Kidney (tissue), 14 donors: ENCODE data around the gene GPC6. TPM values are rescaled to one million over a fixed set of nuclear protein-coding genes. Genes with fewer than 3 reads are reported as not detected.

Experiments
- DNase-seq, 5 donors: peaks; one replicate each; pipeline ENCODE4 v3.0.0-alpha.2; 2013 to 2020
- FAIRE-seq: peaks from 2 replicates; lab custom pipeline; 2012; peaks lifted over from hg19 to GRCh38; lab: Jason Lieb, UNC
- H3K27ac ChIP-seq, 2 donors: one replicate each; pipeline ENCODE4 v1.7.0; 2013; ENCODE audit warnings: low read depth in 2 of 2, low read length in 2 of 2, inconsistent platforms in 1 of 2
- H3K27me3 ChIP-seq: one replicate; pipeline ENCODE4 v1.7.1; 2013; ENCODE audit warnings: low read length, inconsistent platforms; ENCODE audit not compliant: control insufficient read depth, insufficient read depth
- H3K36me3 ChIP-seq, 3 donors: one replicate each; pipeline versions ENCODE4 v1.7.0 to v1.7.1; 2013; ENCODE audit warnings: low read length in 3 of 3, control low read depth in 1 of 3, inconsistent platforms in 1 of 3; ENCODE audit not compliant: insufficient read depth in 3 of 3, control insufficient read depth in 2 of 3
- H3K4me1 ChIP-seq, 3 donors: one replicate each; pipeline versions ENCODE4 v1.7.0 to v1.7.1; 2013; ENCODE audit warnings: low read length in 3 of 3, inconsistent platforms in 1 of 3, low read depth in 1 of 3; ENCODE audit not compliant: control insufficient read depth in 2 of 3, insufficient read depth in 2 of 3
- H3K4me3 ChIP-seq, 3 donors: one replicate each; pipeline versions ENCODE4 v1.7.0 to v1.8.1; 2013; ENCODE audit warnings: low read length in 3 of 3, control low read depth in 1 of 3, inconsistent platforms in 1 of 3
- H3K9ac ChIP-seq, 3 donors: one replicate each; pipeline versions ENCODE4 v1.7.0 to v1.7.1; 2013; ENCODE audit warnings: low read length in 3 of 3, control low read depth in 1 of 3, inconsistent platforms in 1 of 3
- H3K9me3 ChIP-seq, 3 donors: one replicate each; pipeline versions ENCODE4 v1.7.0 to v1.7.1; 2013; ENCODE audit warnings: low read length in 3 of 3, control low read depth in 1 of 3, inconsistent platforms in 1 of 3; ENCODE audit not compliant: control insufficient read depth in 2 of 3, insufficient read depth in 1 of 3
- CTCF ChIP-seq: IDR thresholded peaks from 3 replicates; pipeline ENCODE4 v1.5.1; 2012; ENCODE audit warnings: mild to moderate bottlenecking, moderate library complexity, borderline replicate concordance; ENCODE audit not compliant: insufficient read depth; ENCODE audit errors: extremely low read depth
- intact Hi-C: fragments of 100-400 bp; cut with DNase I; formaldehyde crosslinking; loops from one replicate; pipeline ENCODE4 v1.11.1; 2022
- polyA plus RNA-seq: library from polyadenylated mRNA; stranded (reverse); fragments of 350-450 nt; fragmentation: Illumina TruSeq; extraction: RNeasy Lipid Tissue Mini Kit (QIAGEN cat#74804); gene quantifications from one replicate; pipeline ENCODE4 v1.2.3, GENCODE V29; 2014; ENCODE audit warnings: low read depth, low replicate concordance; ENCODE audit not compliant: insufficient read depth
- total RNA-seq: library from RNA; stranded (reverse); fragmentation: NEBNext Ultra II Directional; extraction: Animal tissue kit (Norgen Biotek cat#: 25700); gene quantifications from one replicate; pipeline ENCODE4 v1.2.1, GENCODE V29; 2021
- donor health status: control.
- donor health status: control.
- donor health status: control.
- donor health status: control.
- donor health status: control.
- donor health status: DM: yes; HTN: yes; CAD: no.
- donor health status: Normal renal cell carcinoma (clear cell type).

The GPC6 gene
- total and polyA plus RNA-seq, 2 donors from 2014 or later, result 6.2 to 15.5 TPM

GRCh38 chr13:93771782-93772181, 545.2 kb downstream of the GPC6 start:
- TF ChIP-seq CTCF, result no peak
- Histone ChIP-seq H3K27me3 (no peaks in the 10 kb centered on the region), H3K4me1 (peaks cover 0 to 9% (median 2%) of the 10 kb centered on the region in 3 donors), H3K4me3 (no peak overlapping the region), H3K9ac (no peak overlapping the region), H3K36me3 (no peaks in the 10 kb centered on the region), H3K9me3 (no peaks in the 10 kb centered on the region), H3K27ac (no peak overlapping the region)
- intact Hi-C loops, result no loop called here
- DNase-seq (no peak), FAIRE-seq (no peak)

GRCh38 chr13:93774506-93774905, 547.9 kb downstream of the GPC6 start:
- Histone ChIP-seq H3K4me3 (no peak overlapping the region), H3K27ac (no peak overlapping the region), H3K27me3 (no peaks in the 10 kb centered on the region), H3K9me3 (no peaks in the 10 kb centered on the region), H3K36me3 (no peaks in the 10 kb centered on the region), H3K9ac (no peak overlapping the region), H3K4me1 (peaks cover 0 to under 1% (median 0%) of the 10 kb centered on the region in 3 donors)
- FAIRE-seq (no peak), DNase-seq (no peak)
- no peak for TF ChIP-seq CTCF
- intact Hi-C loops, result no loop called here

GRCh38 chr13:93775027-93775426, 548.4 kb downstream of the GPC6 start:
- DNase-seq (no peak), FAIRE-seq (no peak)
- Histone ChIP-seq H3K27me3 (no peaks in the 10 kb centered on the region), H3K4me1 (no peaks in the 10 kb centered on the region), H3K36me3 (no peaks in the 10 kb centered on the region), H3K9me3 (no peaks in the 10 kb centered on the region), H3K9ac (no peak overlapping the region), H3K27ac (no peak overlapping the region), H3K4me3 (no peak overlapping the region)
- no peak for TF ChIP-seq CTCF
- intact Hi-C loops, result no loop called here

GRCh38 chr13:93775507-93776108, 549.0 kb downstream of the GPC6 start:
- H3K4me1 ChIP-seq, result no peaks in the 10 kb centered on the region
- no peak overlapping the region for H3K27ac ChIP-seq
- H3K9ac ChIP-seq, result no peak overlapping the region
- TF ChIP-seq CTCF, result no peak
- DNase-seq, result no peak
- H3K9me3 ChIP-seq, result no peaks in the 10 kb centered on the region
- H3K4me3 ChIP-seq, result no peak overlapping the region
- intact Hi-C loops, result no loop called here
- no peak for FAIRE-seq
- no peaks in the 10 kb centered on the region for H3K36me3 ChIP-seq
- H3K27me3 ChIP-seq, result no peaks in the 10 kb centered on the region
